ENCODE measurements around the gene ESYT2. TPM values are rescaled to one million over a fixed set of nuclear protein-coding genes. Genes with fewer than 3 reads are reported as not detected.
A peak's percentile ranks its signal among the peaks of the same experiment; 100 is the strongest.
"Not testable (repeated sequence)": the region's sequence is repeated elsewhere in the genome, so short reads cannot be mapped to it uniquely, and the experiment has no call there.

The ESYT2 gene
- polyA plus RNA-seq, 10 donors: 31.3 to 39.4 (median 34.9) TPM

DNA sequence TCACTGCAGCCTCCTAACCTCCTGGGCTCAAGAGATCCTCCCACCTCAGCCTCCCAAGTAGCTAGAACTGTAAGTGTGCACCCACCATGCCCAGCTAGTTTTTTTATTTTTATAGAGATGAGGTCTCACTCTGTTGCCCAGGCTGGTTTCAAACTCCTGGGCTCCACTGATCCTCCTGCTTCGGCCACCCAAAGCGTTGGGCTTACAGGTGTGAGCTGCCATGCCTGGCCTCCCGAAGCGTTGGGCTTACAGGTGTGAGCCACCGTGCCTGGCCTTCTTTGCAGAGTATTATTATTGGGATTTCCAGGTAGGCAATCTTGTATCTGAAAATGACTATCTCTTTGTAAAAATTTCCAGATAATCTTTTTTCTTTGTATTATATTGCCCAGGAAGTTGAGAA lies 101.6 kb downstream of the ESYT2 start:
- DNase-seq: no peak

DNA sequence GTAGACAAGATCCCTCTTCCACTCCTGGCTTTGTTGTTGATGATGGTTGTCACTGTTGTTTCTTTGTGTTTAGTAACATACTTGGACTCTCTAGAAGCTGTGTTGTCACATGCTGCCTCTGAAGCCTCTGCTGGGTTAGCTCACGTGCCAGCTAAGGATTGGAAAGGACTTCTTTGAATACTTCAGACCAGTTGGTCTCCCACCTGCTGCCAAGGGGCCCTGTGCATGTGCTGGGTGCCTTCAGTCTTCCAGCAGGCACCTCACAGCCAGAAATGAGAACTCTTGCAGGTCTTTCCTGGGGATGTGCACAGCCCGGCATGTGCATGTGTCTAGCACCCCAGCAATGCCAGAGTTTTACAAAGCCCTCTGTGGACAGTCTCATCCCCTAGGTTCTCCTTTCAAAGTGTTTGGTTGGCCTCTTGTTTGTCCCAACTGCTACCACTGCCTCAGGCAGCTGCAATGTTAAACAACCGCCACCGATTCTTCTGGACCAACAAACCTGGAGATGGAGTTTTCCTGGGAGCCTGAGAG lies 103.0 kb downstream of the ESYT2 start:
- DNase-seq: no peak

DNA sequence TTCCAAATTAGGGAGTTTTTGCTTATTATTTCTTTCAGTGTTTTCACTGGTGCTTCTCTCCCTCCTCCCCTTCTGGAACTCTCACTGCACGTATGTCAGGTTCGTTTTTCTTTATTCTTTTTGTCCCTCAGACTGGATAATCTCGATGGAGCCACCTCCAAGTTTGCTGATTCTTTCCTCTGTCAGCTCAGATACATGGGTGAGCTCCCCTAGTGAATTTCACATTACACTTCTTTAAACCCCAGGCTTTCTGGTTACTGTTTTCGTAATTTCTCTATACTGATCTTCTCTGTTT lies 103.9 kb downstream of the ESYT2 start:
- DNase-seq: no peak

DNA sequence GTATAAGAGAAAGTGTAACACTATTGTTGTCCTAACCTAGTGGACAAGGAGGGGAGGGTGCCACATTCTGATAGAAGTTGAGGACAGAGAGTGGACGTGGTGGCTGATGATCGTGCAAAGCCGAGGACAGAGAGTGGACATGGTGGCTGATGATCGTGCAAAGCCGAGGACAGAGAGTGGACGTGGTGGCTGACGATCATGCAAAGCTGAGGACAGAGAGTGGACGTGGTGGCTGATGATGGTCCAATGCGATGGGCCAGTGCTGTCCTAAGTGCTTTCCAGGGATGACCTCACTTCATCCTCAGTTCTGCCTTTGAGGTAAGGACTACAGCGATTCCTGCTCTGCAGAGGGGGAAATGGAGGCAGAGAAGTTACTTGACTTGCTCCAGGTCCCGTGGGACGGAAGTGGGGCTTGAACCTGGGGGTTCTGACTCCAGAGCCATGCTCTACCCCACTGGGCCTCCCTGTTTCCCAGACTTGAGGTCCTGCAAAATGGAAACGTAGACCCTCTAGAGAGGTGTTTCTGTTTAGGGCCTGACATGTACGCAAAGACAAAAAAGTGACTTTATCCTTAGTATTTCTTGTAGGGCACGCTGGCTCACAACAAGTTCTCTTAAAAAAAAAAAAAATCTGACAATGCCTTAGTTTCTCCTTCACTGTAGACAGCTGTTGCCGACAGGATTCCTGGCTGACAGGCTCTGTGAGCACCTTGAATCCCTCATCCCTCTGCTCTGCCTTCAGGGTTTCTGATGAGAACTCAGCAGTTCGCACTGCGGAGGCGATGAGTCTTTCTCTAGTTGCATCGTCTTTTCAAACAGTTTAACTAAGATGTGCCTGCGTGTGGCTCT lies 104.4 kb downstream of the ESYT2 start:
- no peak for DNase-seq

DNA sequence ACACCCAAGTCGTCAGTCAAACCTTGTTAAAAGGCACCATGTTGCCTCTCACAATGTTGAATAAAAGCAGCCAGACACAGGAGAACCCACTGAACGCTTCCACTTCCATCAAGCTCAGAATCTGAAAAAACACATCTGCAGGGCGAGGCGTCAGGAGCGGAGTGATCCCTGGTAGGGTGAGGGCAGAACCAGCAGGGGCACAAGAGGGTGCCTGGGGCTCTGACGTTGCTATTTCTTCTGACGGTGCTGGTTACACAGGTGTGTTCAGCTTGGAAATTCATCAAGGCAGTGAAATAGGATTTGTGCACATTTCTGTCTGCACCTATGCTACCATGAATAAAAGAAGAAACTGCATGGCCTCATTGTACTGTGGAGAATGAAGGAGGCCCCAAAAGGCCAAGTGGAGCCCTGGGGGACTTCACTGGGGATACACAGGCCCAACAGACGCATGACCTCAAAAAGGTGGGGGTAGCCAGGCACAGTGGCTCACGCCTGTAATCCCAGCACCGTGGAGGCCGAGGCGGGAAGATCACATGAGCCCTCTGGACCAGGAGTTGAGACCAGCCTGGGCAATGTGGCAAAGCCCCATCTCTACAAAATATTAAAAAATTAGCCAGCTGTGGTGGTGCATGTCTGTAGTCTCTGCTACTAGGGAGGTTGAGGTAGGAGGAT lies 105.5 kb downstream of the ESYT2 start:
- no peak for DNase-seq

DNA sequence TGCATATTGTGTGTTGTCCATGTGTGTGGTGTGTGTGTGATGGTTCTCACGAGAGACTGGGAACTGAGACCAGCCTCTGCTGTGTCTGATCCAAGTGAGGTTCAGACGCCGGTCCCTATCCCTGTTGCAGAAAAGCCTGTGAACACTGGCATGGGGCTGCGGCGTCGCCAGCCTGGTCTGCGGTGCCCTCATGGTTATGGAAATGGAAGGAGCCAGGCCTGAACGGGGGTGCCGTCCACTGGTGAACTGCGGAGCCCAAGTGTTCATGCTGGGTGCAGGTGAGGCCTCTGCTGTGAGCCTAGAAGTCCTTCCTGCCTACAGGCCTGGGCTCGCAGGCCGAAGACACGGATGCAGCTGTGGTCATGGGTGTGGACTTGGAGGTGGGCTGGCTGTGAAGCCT lies 106.0 kb downstream of the ESYT2 start:
- DNase-seq: no peak

DNA sequence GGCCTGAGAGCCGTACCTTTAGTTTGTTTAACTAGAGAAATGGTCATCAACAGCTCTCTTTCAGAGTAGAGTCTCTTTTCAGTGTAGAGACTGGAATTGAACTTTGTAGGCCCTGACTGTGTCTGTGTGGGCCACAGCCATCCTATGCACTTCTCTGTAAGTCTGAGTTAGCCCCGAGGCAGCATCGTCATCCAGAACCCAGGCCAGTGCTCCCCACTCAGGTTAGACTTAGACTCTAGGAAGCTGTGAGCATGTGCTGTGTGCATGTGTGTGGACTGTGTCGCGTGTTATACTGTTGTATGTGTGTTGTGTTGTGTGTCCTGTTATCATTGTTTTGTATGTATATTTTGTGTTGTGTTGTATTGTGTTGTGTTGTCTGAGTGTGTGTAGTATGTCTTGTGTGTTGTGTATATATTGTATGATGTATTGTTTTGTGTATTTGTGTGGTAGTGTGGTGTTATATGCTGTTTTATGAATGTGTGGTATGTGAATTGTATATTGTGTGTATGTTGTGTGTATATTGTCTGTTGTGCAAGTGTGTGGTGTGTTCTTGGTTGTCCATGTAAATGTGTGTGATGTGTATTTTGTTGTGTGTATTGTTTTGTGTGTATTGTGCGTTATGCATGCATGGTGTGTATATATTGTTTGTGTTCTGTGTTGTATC lies 106.6 kb downstream of the ESYT2 start:
- DNase-seq: no peak

DNA sequence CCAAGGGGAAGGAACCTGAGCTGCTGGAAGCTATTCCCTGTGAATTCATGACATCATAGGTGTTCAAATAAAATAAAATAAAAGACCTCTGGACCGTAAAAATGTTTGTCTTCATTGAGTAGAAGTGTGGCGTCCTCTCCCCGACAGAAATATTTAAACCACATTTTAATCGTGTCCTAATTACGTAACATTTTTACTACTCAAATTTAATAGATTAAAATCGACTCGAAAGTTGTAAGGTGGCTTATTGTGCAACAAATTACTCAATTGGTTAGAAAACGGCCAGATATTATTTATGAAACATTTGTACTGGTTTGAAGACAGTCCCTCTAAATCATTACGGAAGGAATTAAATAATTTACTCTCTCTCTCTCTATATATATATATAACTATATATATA lies 109.2 kb downstream of the ESYT2 start:
- DNase-seq: no peak

DNA sequence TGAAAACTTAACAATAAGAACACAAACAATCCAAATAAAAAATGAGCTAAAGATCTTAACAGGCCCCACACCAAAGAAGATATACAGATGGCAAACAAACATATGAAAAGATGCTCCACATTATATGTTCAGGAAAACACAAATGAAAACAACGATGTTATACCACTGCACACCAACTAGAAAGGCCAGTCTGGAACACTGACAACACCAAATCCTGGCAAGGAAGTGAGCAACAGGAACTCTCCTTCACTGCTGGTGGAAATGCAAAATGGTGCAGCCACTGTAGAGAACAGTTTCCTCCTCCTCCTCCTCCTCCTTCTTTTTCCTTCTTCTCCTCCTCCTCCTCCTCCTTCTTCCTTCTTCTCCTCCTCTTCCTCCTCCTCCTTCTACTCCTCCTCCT lies 112.5 kb downstream of the ESYT2 start:
- DNase-seq: no peak

DNA sequence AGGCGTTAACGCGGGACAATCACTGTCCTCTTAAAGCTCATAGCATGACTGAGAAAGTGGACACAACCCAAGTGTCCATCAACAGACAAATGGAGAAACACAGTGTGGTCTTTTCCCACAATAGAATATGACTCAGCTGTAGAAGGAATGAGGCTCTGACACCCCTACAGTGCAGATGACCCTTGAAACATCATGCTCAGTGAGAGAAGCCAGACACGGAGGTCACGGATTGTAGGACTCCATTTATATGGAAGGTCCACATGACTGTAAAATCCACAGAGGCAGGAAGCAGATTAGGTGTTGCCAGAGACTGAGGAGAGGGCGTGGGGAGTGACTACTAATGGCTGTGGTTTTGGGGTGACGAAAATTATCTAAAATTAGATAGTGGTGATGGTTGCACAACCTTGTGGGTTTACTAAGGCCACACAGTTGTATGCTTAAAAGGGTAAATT lies 118.6 kb downstream of the ESYT2 start:
- no peak for DNase-seq

DNA sequence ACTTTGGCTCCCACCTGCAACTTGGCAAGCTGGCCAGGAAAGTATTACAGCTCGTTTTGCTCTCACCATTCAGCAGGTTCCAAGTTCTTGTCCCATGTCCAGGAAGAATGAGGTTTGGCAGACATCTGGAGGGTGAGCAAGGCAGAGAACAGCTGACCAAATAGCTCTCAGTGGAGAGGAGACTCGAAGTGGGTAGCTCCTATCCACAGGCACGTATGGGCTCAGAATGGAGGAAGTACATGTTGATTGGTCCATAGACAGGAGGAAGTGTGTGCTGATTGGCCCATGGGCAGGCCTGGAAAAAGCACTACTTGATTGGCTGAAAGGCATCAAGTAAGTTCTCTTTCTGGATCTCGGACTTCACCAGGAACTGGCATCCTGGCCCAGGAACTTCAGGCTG lies 121.7 kb downstream of the ESYT2 start:
- DNase-seq: no peak

DNA sequence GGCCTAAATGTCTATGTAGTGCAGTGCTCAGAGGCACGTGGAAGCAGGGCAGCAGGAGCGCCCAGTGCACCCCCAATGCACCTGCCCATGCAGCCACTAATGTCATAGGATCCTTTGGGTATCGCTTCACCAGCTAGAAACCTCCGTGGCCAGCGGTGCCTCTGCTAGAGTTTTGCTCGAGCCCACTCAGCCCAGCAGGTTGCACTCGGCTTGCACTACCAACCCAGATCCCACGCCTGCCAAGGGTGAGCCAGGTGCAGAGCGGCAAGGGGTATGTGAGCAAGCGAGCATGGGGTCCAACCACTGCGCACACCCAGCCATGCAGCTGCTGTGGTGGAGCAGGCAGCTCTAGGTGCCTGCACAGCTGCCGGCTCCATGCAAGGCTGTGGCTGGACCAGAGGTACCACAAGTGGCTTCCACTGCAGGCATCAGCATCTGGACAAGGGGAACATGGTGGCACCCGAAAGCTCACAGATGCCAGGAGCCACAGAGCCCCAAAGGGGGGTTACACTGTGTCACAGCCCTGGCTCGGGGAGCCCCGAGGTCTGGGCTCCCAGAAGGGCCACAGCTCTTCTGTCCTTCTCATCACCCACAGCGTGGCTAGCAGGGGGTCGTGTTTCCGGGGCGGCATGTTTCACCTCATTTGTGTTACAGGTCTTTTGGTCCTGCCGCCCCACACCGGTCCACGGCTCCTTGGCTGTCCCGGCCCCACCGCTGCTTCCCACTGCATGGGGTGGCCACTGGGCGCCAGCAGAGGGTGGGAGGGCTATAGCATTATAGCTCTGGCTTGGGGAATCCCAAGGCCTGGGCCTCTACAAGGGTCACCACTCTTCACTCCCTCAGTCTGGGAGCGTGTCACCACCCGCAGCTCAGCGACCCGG lies 122.4 kb downstream of the ESYT2 start:
- no peak for DNase-seq

DNA sequence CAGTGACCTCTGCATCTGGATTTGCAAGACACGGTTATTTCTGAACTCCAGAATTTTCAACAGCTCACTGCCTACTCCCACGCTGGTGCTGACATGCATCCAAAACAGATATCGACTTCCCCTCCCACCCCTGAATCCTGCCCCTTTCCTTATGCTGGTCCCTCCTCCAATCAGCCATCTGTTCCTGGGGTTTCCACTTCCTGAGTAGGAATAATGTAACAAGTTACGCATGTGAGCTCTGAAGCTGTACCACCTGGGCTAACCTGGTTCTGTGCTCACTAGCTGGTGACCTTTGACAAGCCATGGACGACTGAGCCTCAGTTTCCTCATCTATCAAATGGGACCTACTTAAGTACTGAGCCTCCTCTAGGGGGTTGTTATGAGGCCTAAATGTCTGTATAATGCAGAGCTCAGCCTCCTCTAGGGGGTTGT lies 123.0 kb downstream of the ESYT2 start:
- no peak for DNase-seq

DNA sequence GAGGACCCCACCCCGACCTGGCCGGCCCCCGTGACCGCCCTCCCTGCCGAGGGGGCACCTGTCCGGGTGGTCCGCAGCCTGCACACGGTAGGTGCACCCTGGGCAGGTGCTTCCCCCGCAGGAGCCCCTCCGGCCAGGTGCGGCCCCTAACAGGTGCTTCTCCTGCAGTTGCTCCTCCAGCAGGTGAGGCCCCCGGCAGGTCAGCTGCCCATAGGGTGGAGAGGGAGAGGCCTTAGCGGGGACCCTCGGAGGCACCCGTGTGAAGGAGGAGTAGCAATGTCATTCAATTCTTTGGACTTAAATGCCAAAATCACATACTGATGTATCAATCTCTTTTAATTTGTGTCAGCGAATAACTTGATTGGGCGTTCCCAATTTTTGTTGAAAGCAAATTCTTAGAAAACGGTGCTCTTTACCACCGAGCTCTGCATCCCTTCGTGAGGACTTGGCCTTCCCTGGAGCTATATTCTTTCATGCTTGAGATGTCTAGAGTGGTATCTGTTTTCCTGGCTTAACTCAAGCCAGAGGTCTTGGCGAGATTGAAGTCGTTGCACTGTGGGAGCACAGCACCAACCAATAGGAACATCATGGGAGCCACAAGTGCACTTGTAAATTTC lies 124.0 kb downstream of the ESYT2 start:
- DNase-seq: peak in 1 of 3 donors; percentile 41

DNA sequence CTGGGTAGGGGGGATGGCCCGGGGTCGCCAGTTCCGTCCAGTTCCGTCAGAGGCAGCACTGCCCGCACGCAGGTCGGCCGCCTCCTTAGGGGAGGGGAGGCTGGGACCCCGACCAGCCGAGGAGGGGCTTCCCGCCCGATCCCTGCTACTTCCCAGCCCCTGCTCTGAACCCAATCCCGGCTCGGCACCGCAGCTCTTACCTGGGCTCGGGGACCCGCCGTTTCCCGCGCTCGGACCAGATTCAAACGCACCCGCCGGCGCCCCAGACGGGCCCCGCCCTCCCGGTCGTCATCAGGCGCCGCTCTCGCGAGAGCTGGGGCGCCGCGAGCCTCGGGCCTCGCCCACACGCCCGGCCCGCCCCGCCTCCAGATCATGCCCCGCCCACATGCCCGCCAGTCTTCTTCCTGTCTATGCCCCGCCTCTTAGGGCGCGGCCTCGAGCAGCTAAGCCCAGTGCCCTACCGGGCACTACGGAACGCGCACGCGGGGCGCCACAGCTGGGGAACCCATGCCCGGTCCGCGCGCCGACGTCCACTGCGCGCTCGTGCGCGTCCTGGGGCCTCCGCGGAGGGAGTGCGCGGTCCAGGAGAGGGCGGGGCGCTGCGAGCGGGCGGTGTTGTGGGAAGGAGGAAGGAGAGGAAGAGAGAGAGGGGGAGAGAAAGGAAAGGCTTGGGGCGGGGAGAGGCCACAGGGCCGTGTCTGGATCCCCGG lies 124.6 kb downstream of the ESYT2 start, which contains the start of gene NCAPG2:
NCAPG2 (minus strand) TSS at position 281 of the 710 bp plus-strand sequence. CDS start 2,905 bp downstream, outside the sequence.
- DNase-seq: peak; percentile 97 to 99 (median 97)

DNA sequence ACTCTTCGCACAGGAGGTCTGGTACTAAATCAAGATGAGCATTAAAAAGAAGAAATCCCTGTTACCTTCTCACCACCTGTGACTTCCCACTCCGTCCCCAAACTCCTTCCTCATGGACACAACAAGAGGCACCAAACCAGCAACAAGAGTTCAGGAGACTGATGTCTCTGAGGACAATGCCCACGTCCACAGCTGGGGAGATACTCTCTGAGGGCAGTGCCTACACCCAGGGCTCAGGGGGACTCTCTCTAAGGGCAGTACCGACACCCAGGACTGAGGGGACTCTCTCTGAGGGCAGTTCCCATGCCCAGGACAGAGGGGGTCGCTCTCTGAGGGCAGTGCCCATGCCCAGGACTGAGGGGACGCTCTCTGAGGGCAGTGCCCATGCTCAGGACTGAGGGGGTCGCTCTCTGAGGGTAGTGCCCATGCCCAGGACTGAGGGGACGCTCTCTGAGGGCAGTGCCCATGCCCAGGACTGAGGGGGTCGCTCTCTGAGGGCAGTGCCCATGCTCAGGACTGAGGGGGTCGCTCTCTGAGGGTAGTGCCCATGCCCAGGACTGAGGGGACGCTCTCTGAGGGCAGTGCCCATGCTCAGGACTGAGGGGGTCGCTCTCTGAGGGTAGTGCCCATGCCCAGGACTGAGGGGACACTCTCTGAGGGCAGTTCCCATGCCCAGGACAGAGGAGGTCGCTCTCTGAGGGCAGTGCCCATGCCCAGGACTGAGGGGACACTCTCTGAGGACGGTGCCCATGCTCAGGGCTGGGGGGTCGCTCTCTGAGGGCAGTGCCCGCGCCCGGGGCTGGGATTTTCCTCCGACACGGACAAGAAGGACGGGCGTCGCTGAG lies 125.4 kb downstream of the ESYT2 start:
- DNase-seq: not testable (repeated sequence)

DNA sequence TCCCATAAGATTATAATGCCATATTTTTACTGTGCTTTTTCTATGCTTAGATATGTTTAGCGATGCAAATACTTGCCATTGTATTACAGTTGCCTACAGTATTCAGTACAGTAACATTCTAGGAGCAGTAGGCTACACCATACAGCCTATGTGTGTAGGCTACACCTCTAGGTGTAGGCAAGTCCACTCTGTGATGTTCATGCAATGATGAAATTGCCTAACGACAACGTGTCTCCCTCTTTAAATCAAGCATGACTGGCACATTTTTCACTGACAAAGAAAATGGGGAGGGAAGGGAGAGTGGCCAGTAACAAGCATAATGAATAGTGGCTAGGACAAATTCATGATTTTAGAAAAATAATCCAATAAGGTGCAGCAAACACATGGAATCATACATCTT lies 126.4 kb downstream of the ESYT2 start:
- DNase-seq: no peak

DNA sequence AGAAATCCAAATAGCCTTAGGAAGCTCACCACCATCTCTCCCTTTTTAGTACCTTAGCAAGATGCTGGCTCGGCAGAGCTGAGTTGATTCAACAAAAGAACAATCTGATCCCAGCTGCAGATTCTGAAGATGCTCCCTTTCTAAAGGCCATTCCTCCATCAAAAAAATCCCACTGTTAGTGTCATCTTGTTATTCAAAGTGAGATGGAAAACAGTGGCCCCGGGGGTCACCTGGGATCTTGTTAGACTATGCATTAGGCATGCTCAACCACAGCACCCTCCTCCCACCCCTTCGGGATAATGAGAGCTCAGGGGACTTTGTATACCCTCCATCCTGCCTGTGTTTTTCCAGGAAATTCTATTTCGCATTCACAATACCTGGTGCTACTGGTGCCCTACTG lies 127.1 kb downstream of the ESYT2 start:
- no peak for DNase-seq

DNA sequence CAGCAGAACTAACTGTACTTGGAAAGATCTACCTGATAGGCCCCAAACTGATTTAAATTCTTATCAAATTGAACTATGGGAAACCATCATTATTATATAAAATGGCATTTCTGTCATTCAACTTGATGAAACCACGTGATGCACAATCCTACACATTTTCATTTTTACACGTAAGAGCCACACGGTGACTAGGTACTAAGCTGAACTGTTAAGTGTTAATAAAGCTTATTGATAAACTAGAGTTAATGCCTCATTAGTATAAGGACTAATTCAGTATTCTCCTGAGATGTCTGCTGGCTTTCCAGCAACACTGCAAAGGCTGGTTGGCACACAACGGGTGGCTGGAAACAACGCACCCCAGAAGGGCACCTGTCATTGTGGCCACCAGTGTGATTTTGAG lies 129.3 kb downstream of the ESYT2 start:
- no peak for DNase-seq
